GM12878 (cell line): ENCODE results near the gene NDC80. TPM values are rescaled to one million over a fixed set of nuclear protein-coding genes. Genes with fewer than 3 reads are reported as not detected.
A peak's percentile ranks its signal among the peaks of the same experiment; 100 is the strongest.

Source experiments
- ATAC-seq: fragments of 200-7000 bp; cut with Tn5 transposase; 3 replicates; pipeline ENCODE4 v1.9.1; 2020; ENCODE audit warnings: mild to moderate bottlenecking, moderate library complexity
- BruUV-seq: library from RNA; stranded (reverse); fragments of 400-500 nt; replicated peaks from 2 replicates; lab custom pipeline; 2021; lab: Mats Ljungman, UMichigan
- CTCF ChIA-PET: fragments of 300-600 bp; sonication (Branson Sonifier 250); formaldehyde crosslinking; extraction: SDS; loops from one replicate; lab custom pipeline; 2021; ENCODE audit warnings: inconsistent platforms; lab: Yijun Ruan, JAX
- POLR2A ChIA-PET: fragments of 350-600 bp; formaldehyde crosslinking; extraction: SDS; loops from one replicate; lab custom pipeline; 2021; ENCODE audit warnings: inconsistent platforms; lab: Charles Lee
- RAD21 ChIA-PET: fragments of 300-600 bp; sonication (Branson Sonifier 250); formaldehyde crosslinking; loops from one replicate; lab custom pipeline; 2023; ENCODE audit warnings: antibody characterized with exemption; ENCODE audit not compliant: unreplicated experiment; lab: Charles Lee
- SMC1A ChIA-PET: fragments of 300-600 bp; sonication (Branson Sonifier 250); formaldehyde crosslinking; loops from one replicate; lab custom pipeline; 2023; ENCODE audit not compliant: unreplicated experiment, uncharacterized antibody; lab: Charles Lee
- DNase-seq: peaks from one replicate; pipeline ENCODE4 v3.0.0-alpha.2; 2011; ENCODE audit warnings: low read depth, low spot score
- FAIRE-seq: peaks from 3 replicates; lab custom pipeline; 2011; peaks lifted over from hg19 to GRCh38; lab: Jason Lieb, UNC
- H2AFZ ChIP-seq: 2 replicates; pipeline ENCODE4 v1.6.0; 2011; ENCODE audit warnings: low read depth, low read length, control low read depth; ENCODE audit not compliant: control insufficient read depth
- H3K27ac ChIP-seq: 2 replicates; pipeline ENCODE4 v1.5.1; 2011; ENCODE audit warnings: control low read depth; ENCODE audit not compliant: control insufficient read depth, insufficient read depth
- H3K27me3 ChIP-seq, 2 experiments: replicated peaks in 1 of 2; 2 replicates each; pipeline versions ENCODE4 v1.6.0 to v1.6.1; 2011; ENCODE audit warnings: low read length in 1 of 2; ENCODE audit not compliant: control insufficient read depth in 2 of 2, insufficient read depth in 2 of 2
- H3K36me3 ChIP-seq, 2 experiments: 2 replicates each; pipeline ENCODE4 v1.5.1; 2011; ENCODE audit warnings: low read length in 1 of 2; ENCODE audit not compliant: control insufficient read depth in 2 of 2, insufficient read depth in 2 of 2
- H3K4me1 ChIP-seq: 2 replicates; pipeline ENCODE4 v1.6.1; 2011; ENCODE audit warnings: mild to moderate bottlenecking, low read length, moderate library complexity, mixed read lengths; ENCODE audit not compliant: control insufficient read depth, insufficient read depth
- H3K4me2 ChIP-seq: 2 replicates; pipeline ENCODE4 v1.6.0; 2011; ENCODE audit warnings: control low read depth; ENCODE audit not compliant: control insufficient read depth, insufficient read depth
- H3K4me3 ChIP-seq: fragments of 200-600 bp; sonication (generic); 2 replicates; pipeline ENCODE4 v1.5.1; 2016
- H3K79me2 ChIP-seq: 2 replicates; pipeline ENCODE4 v1.6.0; 2011; ENCODE audit warnings: low read length; ENCODE audit not compliant: control insufficient read depth, insufficient read depth
- H3K9ac ChIP-seq: 2 replicates; pipeline ENCODE4 v1.8.0; 2011; ENCODE audit warnings: low read length, control low read depth, mixed read lengths; ENCODE audit not compliant: control insufficient read depth, insufficient read depth
- H3K9me3 ChIP-seq: replicated peaks from 3 replicates; pipeline ENCODE4 v1.5.1; 2011; ENCODE audit warnings: mild to moderate bottlenecking, low read length; ENCODE audit not compliant: control insufficient read depth, insufficient read depth
- H4K20me1 ChIP-seq: 2 replicates; pipeline ENCODE4 v1.6.0; 2011; ENCODE audit not compliant: control insufficient read depth, insufficient read depth
- ASH2L ChIP-seq: fragments of 300-600, 200-600 bp; sonication (generic); IDR thresholded peaks from 2 replicates; pipeline ENCODE4 v1.6.1; 2017; ENCODE audit warnings: low read depth, mild to moderate bottlenecking, borderline replicate concordance
- CBX3 ChIP-seq: fragments of 200-600 bp; sonication (generic); IDR thresholded peaks from 2 replicates; pipeline ENCODE4 v1.6.1; 2016; ENCODE audit warnings: low read depth, borderline replicate concordance
- CHD2 ChIP-seq: IDR thresholded peaks from 2 replicates; pipeline ENCODE4 v1.6.1; 2011; ENCODE audit warnings: low read depth, low read length, improper control_type of control experiment, borderline replicate concordance
- FOXK2 ChIP-seq: fragments of 450-650 bp; IDR thresholded peaks from 2 replicates; pipeline ENCODE4 v1.6.1; 2017; ENCODE audit warnings: mild to moderate bottlenecking, moderate library complexity
- HDAC2 ChIP-seq: fragments of 200-600 bp; sonication (generic); IDR thresholded peaks from 2 replicates; pipeline ENCODE4 v1.6.1; 2017
- HDGF ChIP-seq: fragments of 450-650 bp; IDR thresholded peaks from 2 replicates; pipeline ENCODE4 v1.6.1; 2016; ENCODE audit warnings: antibody characterized with exemption
- NFYA ChIP-seq: IDR thresholded peaks from 2 replicates; pipeline ENCODE4 v1.6.1; 2011; ENCODE audit warnings: low read depth, mild to moderate bottlenecking, low read length, improper control_type of control experiment, borderline replicate concordance
- SMARCA5 ChIP-seq: fragments of 450-650 bp; IDR thresholded peaks from 2 replicates; pipeline ENCODE4 v1.6.1; 2017; ENCODE audit warnings: mild to moderate bottlenecking
- SREBF2 ChIP-seq: IDR thresholded peaks from 2 replicates; pipeline ENCODE4 v1.6.1; 2012; ENCODE audit warnings: mild to moderate bottlenecking, low read length
- TCF7 ChIP-seq: IDR thresholded peaks from 2 replicates; pipeline ENCODE4 v1.6.1; 2014; ENCODE audit warnings: antibody characterized with exemption, borderline replicate concordance
- ZBTB33 ChIP-seq: fragments of 450-650 bp; IDR thresholded peaks from 2 replicates; pipeline ENCODE4 v1.6.1; 2017; ENCODE audit warnings: mild to moderate bottlenecking
- ZBTB40 ChIP-seq: fragments of 450-650 bp; IDR thresholded peaks from 2 replicates; pipeline ENCODE4 v1.6.1; 2016; ENCODE audit warnings: mild to moderate bottlenecking, moderate library complexity, borderline replicate concordance
- ZNF384 ChIP-seq: IDR thresholded peaks from 2 replicates; pipeline ENCODE4 v1.6.1; 2012; ENCODE audit warnings: low read depth, mild to moderate bottlenecking, low read length, improper control_type of control experiment, borderline replicate concordance
- ZZZ3 ChIP-seq: IDR thresholded peaks from 2 replicates; pipeline ENCODE4 v1.6.1; 2011; ENCODE audit warnings: low read depth; ENCODE audit not compliant: control insufficient read depth, insufficient read length
- WGBS: methylation state at CpG from one replicate; pipeline ENCODE4 v1.1.6; 2016; ENCODE audit warnings: low lambda C conversion rate; ENCODE audit not compliant: insufficient replicate concordance, insufficient coverage; ENCODE audit errors: missing lambda C conversion rate; 5-methylcytosine and 5-hydroxymethylcytosine counted together
- in situ Hi-C: fragments of 300-500 bp; cut with MboI; formaldehyde crosslinking; loops from 9 replicates; pipeline ENCODE4 v1.14.3; 2018; ENCODE audit warnings: mixed read lengths
- intact Hi-C: fragments of 100-400 bp; cut with micrococcal nuclease; formaldehyde crosslinking; loops from one replicate; pipeline ENCODE4 v1.14.2; 2022; ENCODE audit not compliant: unreplicated experiment
- polyA plus RNA-seq, 11 experiments: library from polyadenylated mRNA; depleted of rRNA in 4 of 11; unstranded in 6 of 11; stranded (reverse) in 5 of 11; fragments of >200 nt; fragmentation: Nextera tagmentation in 4 of 11; fragmentation: Illumina TruSeq in 1 of 11; extraction: Ambion mirVana in 4 of 11; extraction: Trizol in 1 of 11; gene quantifications; 1 replicate in 1 of 11; 2 replicates in 10 of 11; pipeline versions ENCODE4 v1.2.1 to v1.2.3, GENCODE V29; 2011 to 2016; ENCODE audit warnings: inconsistent platforms in 2 of 11, missing spikeins in 2 of 11, low read depth in 1 of 11
- total RNA-seq, 4 experiments: library from RNA; depleted of rRNA in 3 of 4; stranded (reverse); fragments of >200 nt in 3 of 4; fragmentation: Illumina TruSeq in 1 of 4; extraction: Trizol in 1 of 4; gene quantifications; 2 replicates each; pipeline versions ENCODE4 v1.2.1 to v1.2.3, GENCODE V29; 2013 to 2021

The NDC80 gene
- total and polyA plus RNA-seq, 10 of the 15 experiments (the other 5 are each of a cell fraction or from before 2014, with no cell fraction given), result 36.5 to 80.8 (median 54.7) TPM

- in situ Hi-C loops (no loop called here), intact Hi-C loops (no loop called here)
- POLR2A ChIA-PET, result no interaction called here
- Histone ChIP-seq H3K27ac (peak overlapping the region; percentile 54), H4K20me1 (no peaks in the 10 kb centered on the region), H2AFZ (no peak overlapping the region; the same call in 1 of the 2 replicates), H3K27me3 (no peaks in the 10 kb centered on the region), H3K4me3 (no peak overlapping the region), H3K9me3 (no peaks in the 10 kb centered on the region), H3K36me3 (peaks cover 7 to 36% of the 10 kb centered on the region in 2 experiments), H3K79me2 (no peaks in the 10 kb centered on the region; the same call in 1 of the 2 replicates), H3K4me1 (no peaks in the 10 kb centered on the region), H3K9ac (no peak overlapping the region), H3K4me2 (no peak overlapping the region)
- no peak for TF ChIP-seq FOXK2
- no peak for TF ChIP-seq CHD2
- no peak for TF ChIP-seq ZZZ3
- no peak for TF ChIP-seq SREBF2
- no peak for TF ChIP-seq CBX3
- no peak for TF ChIP-seq ASH2L
- TF ChIP-seq ZNF384, result no peak
- TF ChIP-seq HDGF, result no peak
- TF ChIP-seq NFYA, result no peak
- no peak for TF ChIP-seq ZBTB33
- no peak for TF ChIP-seq ZBTB40
- TF ChIP-seq SMARCA5, result no peak
- no peak for TF ChIP-seq TCF7
- no peak for TF ChIP-seq HDAC2
- CTCF ChIA-PET, result no interaction called here
- RAD21 ChIA-PET, result interaction anchor here (1.3 to 1.4 kb wide), 2 partner anchors 9 to 14 kb away, joined by 3 read pairs; no protein-coding TSS in a partner anchor
- DNase-seq (no peak), FAIRE-seq (no peak), ATAC-seq (no peak)
- 97% methylated on average over 2 of the region's 2 CpGs for WGBS
- SMC1A ChIA-PET, result interaction anchor here (1.1 to 2.7 kb wide), 4 partner anchors 15 to 68 kb away, joined by 3 to 18 read pairs (median 10); no protein-coding TSS in a partner anchor
- BruUV-seq, result no TSS peak
Measured at GRCh38 chr18:2590303-2590702, 18.9 kb downstream of the NDC80 start.
